Measurements from ENCODE around the gene AOAH. TPM values are rescaled to one million over a fixed set of nuclear protein-coding genes. Genes with fewer than 3 reads are reported as not detected.

Gene AOAH, protein sequence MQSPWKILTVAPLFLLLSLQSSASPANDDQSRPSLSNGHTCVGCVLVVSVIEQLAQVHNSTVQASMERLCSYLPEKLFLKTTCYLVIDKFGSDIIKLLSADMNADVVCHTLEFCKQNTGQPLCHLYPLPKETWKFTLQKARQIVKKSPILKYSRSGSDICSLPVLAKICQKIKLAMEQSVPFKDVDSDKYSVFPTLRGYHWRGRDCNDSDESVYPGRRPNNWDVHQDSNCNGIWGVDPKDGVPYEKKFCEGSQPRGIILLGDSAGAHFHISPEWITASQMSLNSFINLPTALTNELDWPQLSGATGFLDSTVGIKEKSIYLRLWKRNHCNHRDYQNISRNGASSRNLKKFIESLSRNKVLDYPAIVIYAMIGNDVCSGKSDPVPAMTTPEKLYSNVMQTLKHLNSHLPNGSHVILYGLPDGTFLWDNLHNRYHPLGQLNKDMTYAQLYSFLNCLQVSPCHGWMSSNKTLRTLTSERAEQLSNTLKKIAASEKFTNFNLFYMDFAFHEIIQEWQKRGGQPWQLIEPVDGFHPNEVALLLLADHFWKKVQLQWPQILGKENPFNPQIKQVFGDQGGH
- not detected in 2 replicates for total RNA-seq

GRCh38 chr7:36723951-36724664, at the start of gene AOAH:
TSS of gene AOAH (minus strand) at chr7:36724494. CDS start at chr7:36724148, 346 bp downstream.

